IMR-90 (cell line): ENCODE measurements around the gene C8A. TPM values are rescaled to one million over a fixed set of nuclear protein-coding genes. Genes with fewer than 3 reads are reported as not detected.

ENCODE experiments used
- ATAC-seq: fragments of 200-7000 bp; cut with Tn5 transposase; 2 replicates; pipeline ENCODE4 v1.9.1; 2020; ENCODE audit warnings: low read depth, mild to moderate bottlenecking, moderate library complexity
- BruUV-seq: library from RNA; stranded (reverse); fragments of 400-500 nt; replicated peaks from 2 replicates; lab custom pipeline; 2021; lab: Mats Ljungman, UMichigan
- CTCF ChIA-PET: fragments of 300-600 bp; formaldehyde crosslinking; extraction: SDS; loops from one replicate; lab custom pipeline; 2021; ENCODE audit warnings: antibody characterized with exemption; lab: Yijun Ruan, JAX
- POLR2A ChIA-PET: fragments of 300-600 bp; sonication (Branson Sonifier 250); formaldehyde crosslinking; loops from one replicate; lab custom pipeline; 2022; ENCODE audit warnings: antibody characterized with exemption; ENCODE audit not compliant: unreplicated experiment; lab: Charles Lee
- DNase-seq: peaks from one replicate; pipeline ENCODE4 v3.0.0; 2013
- H2AFZ ChIP-seq: replicated peaks from 2 replicates; pipeline ENCODE3; 2013; ENCODE audit warnings: low read length, mild to moderate bottlenecking; ENCODE audit not compliant: poor library complexity
- H2AK5ac ChIP-seq: 2 replicates; pipeline ENCODE4 v1.6.1; 2013; ENCODE audit warnings: low read depth, low read length, inconsistent platforms
- H2AK9ac ChIP-seq: replicated peaks from 2 replicates; pipeline ENCODE3; 2013; ENCODE audit warnings: mild to moderate bottlenecking, low read depth, low read length, moderate library complexity; ENCODE audit not compliant: poor library complexity
- H2BK120ac ChIP-seq: 2 replicates; pipeline ENCODE4 v1.6.1; 2013; ENCODE audit warnings: low read depth, low read length, inconsistent platforms
- H2BK15ac ChIP-seq: 3 replicates; pipeline ENCODE4 v1.6.1; 2013; ENCODE audit warnings: low read depth, low read length, inconsistent platforms
- H2BK20ac ChIP-seq: 2 replicates; pipeline ENCODE4 v1.6.1; 2013; ENCODE audit warnings: low read depth, mild to moderate bottlenecking, inconsistent platforms, low read length, moderate library complexity
- H2BK5ac ChIP-seq: 2 replicates; pipeline ENCODE4 v1.6.1; 2013; ENCODE audit warnings: mild to moderate bottlenecking, low read depth, low read length, inconsistent platforms; ENCODE audit not compliant: poor library complexity, severe bottlenecking
- H3K14ac ChIP-seq: replicated peaks from 2 replicates; pipeline ENCODE4 v1.6.1; 2013; ENCODE audit warnings: low read depth, low read length, inconsistent platforms
- H3K18ac ChIP-seq: 2 replicates; pipeline ENCODE4 v1.6.1; 2013; ENCODE audit warnings: low read depth, low read length, control low read depth
- H3K23ac ChIP-seq: 2 replicates; pipeline ENCODE4 v1.6.1; 2013; ENCODE audit warnings: low read depth, low read length, inconsistent platforms
- H3K27ac ChIP-seq: 2 replicates; pipeline ENCODE4 v1.5.1; 2013; ENCODE audit warnings: mild to moderate bottlenecking, control low read depth, low read length; ENCODE audit not compliant: insufficient read depth
- H3K27me3 ChIP-seq: 2 replicates; pipeline ENCODE4 v1.6.1; 2013; ENCODE audit warnings: low read length; ENCODE audit not compliant: control insufficient read depth, insufficient read depth
- H3K36me3 ChIP-seq: 2 replicates; pipeline ENCODE4 v1.6.1; 2013; ENCODE audit warnings: low read length, mixed read lengths; ENCODE audit not compliant: control insufficient read depth, insufficient read depth
- H3K4ac ChIP-seq: 2 replicates; pipeline ENCODE4 v1.6.1; 2013; ENCODE audit warnings: low read depth, low read length, inconsistent platforms
- H3K4me1 ChIP-seq: 2 replicates; pipeline ENCODE4 v1.6.1; 2013; ENCODE audit warnings: low read length, mixed read lengths; ENCODE audit not compliant: control insufficient read depth, insufficient read depth
- H3K4me2 ChIP-seq: 2 replicates; pipeline ENCODE4 v1.6.1; 2013; ENCODE audit warnings: low read depth, mild to moderate bottlenecking, control low read depth, low read length, moderate library complexity
- H3K4me3 ChIP-seq: 2 replicates; pipeline ENCODE4 v1.5.1; 2013; ENCODE audit warnings: low read depth, mild to moderate bottlenecking, control low read depth, low read length, moderate library complexity; ENCODE audit not compliant: insufficient read depth
- H3K56ac ChIP-seq: 2 replicates; pipeline ENCODE4 v1.6.1; 2013; ENCODE audit warnings: low read length, inconsistent platforms; ENCODE audit not compliant: insufficient read depth; ENCODE audit errors: extremely low read depth
- H3K79me1 ChIP-seq, 2 experiments: 2 replicates each; pipeline ENCODE4 v1.6.1; 2013; ENCODE audit warnings: low read length in 2 of 2, inconsistent platforms in 1 of 2, low read depth in 1 of 2
- H3K9ac ChIP-seq: 2 replicates; pipeline ENCODE4 v1.6.1; 2013; ENCODE audit warnings: low read depth, low read length, control low read depth
- H3K9me1 ChIP-seq: 2 replicates; pipeline ENCODE4 v1.6.1; 2013; ENCODE audit warnings: low read length, inconsistent platforms; ENCODE audit not compliant: insufficient read depth
- H3K9me3 ChIP-seq: 2 replicates; pipeline ENCODE4 v1.6.1; 2013; ENCODE audit warnings: low read length; ENCODE audit not compliant: control insufficient read depth, insufficient read depth
- H4K20me1 ChIP-seq: 2 replicates; pipeline ENCODE4 v1.6.1; 2013; ENCODE audit warnings: low read length, inconsistent platforms; ENCODE audit not compliant: insufficient read depth
- H4K5ac ChIP-seq: 2 replicates; pipeline ENCODE4 v1.6.1; 2013; ENCODE audit warnings: mild to moderate bottlenecking, low read depth, low read length, control low read depth
- H4K8ac ChIP-seq, 2 experiments: 2 replicates each; pipeline ENCODE4 v1.6.1; 2013; ENCODE audit warnings: low read depth in 2 of 2, low read length in 2 of 2, control low read depth in 1 of 2, inconsistent platforms in 1 of 2
- H4K91ac ChIP-seq: 2 replicates; pipeline ENCODE4 v1.6.1; 2013; ENCODE audit warnings: low read depth, low read length, inconsistent platforms; ENCODE audit not compliant: insufficient read depth
- MAZ ChIP-seq: IDR thresholded peaks from 2 replicates; pipeline ENCODE4 v1.6.1; 2012; ENCODE audit warnings: low read depth, mild to moderate bottlenecking, low read length, improper control_type of control experiment, moderate library complexity, borderline replicate concordance
- MXI1 ChIP-seq: IDR thresholded peaks from 2 replicates; pipeline ENCODE4 v1.6.1; 2012; ENCODE audit warnings: low read depth, mild to moderate bottlenecking, low read length, moderate library complexity, borderline replicate concordance
- POLR2A ChIP-seq: IDR thresholded peaks from 2 replicates; pipeline ENCODE4 v1.6.1; 2012; ENCODE audit warnings: mild to moderate bottlenecking, low read depth, low read length
- RCOR1 ChIP-seq: IDR thresholded peaks from 2 replicates; pipeline ENCODE4 v1.6.1; 2012; ENCODE audit warnings: mild to moderate bottlenecking, low read length, improper control_type of control experiment; ENCODE audit not compliant: insufficient replicate concordance
- WGBS, 2 experiments: methylation state at CpG; one replicate each; pipeline versions ENCODE4 v1.1.5 to v1.1.7; 2013; ENCODE audit warnings: missing lambda C conversion rate in 2 of 2; ENCODE audit not compliant: insufficient read length in 1 of 2; ENCODE audit errors: extremely low coverage in 2 of 2; 5-methylcytosine and 5-hydroxymethylcytosine counted together
- dilution Hi-C: fragments of 300-500 bp; cut with HindIII; formaldehyde crosslinking; loops from one replicate; pipeline ENCODE4 v1.14.3; 2018; ENCODE audit warnings: low sequenced_read_pairs; ENCODE audit not compliant: unreplicated experiment
- in situ Hi-C: fragments of 300-500 bp; cut with MboI; formaldehyde crosslinking; loops from 3 replicates; pipeline ENCODE4 v1.14.3; 2019; ENCODE audit warnings: low sequenced_read_pairs, inconsistent platforms, mixed read lengths
- intact Hi-C: fragments of 100-400 bp; cut with micrococcal nuclease; formaldehyde crosslinking; loops from 2 replicates; pipeline ENCODE4 v1.10.0; 2022
- polyA plus RNA-seq, 3 experiments: library from polyadenylated mRNA; depleted of rRNA; stranded (reverse); fragments of >200 nt; gene quantifications; 2 replicates each; pipeline ENCODE4 v1.2.3, GENCODE V29; 2012; ENCODE audit warnings: low replicate concordance in 1 of 3
- total RNA-seq: library from RNA; depleted of rRNA; stranded (reverse); fragments of >200 nt; gene quantifications from 2 replicates; pipeline ENCODE4 v1.2.3, GENCODE V29; 2012; rRNA removed
- TF ChIP-seq, protein P1 (sequence below): conservative IDR thresholded peaks from 2 replicates; pipeline ENCODE4 v1.5.1; 2012; ENCODE audit warnings: mild to moderate bottlenecking, low read depth, low read length, improper control_type of control experiment

The C8A gene
- total and polyA plus RNA-seq, 2 of the 4 experiments (the other 2 are of a cell fraction): not detected

DNA sequence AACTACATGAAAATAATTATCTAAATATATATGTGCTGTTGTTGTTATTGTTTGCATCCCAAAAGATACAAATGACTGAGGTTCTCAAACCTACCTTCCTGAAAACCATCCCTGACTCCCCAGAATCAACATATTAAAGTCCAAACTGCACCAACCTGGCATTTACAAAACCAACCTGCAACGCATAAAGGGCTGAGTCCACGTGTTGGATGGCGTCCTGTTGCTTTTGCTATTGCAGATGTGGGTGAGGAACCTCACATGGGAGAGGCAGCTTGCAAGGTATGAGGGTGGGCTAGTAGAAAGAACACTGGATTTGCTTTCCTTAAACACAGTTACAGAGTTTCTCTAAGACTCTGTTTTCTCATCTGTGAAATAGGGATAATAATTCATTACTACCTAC lies 112.8 kb downstream of the C8A start:
- no peak overlapping the region for H2BK15ac ChIP-seq
- CTCF ChIA-PET: no interaction called here
- H4K91ac ChIP-seq: no peak overlapping the region
- intact Hi-C loops (loop anchor here (5.0 kb wide), 1 partner anchor 135 kb away; no protein-coding TSS in a partner anchor), dilution Hi-C loops (no loop called here), in situ Hi-C loops (no loop called here)
- no peak overlapping the region for H3K4me3 ChIP-seq
- ATAC-seq (no peak), DNase-seq (no peak)
- no peak overlapping the region for H2AK5ac ChIP-seq
- no peak overlapping the region for H3K56ac ChIP-seq
- no peaks in the 10 kb centered on the region; the same call in 1 of the 2 replicates for H3K9me1 ChIP-seq
- no peak overlapping the region for H2BK20ac ChIP-seq
- no CpG with 5 or more reads among the region's 3 CpGs for WGBS, 2 experiments
- POLR2A ChIA-PET: no interaction called here
- no peak overlapping the region for H3K9ac ChIP-seq
- TF ChIP-seq, protein P1, sequence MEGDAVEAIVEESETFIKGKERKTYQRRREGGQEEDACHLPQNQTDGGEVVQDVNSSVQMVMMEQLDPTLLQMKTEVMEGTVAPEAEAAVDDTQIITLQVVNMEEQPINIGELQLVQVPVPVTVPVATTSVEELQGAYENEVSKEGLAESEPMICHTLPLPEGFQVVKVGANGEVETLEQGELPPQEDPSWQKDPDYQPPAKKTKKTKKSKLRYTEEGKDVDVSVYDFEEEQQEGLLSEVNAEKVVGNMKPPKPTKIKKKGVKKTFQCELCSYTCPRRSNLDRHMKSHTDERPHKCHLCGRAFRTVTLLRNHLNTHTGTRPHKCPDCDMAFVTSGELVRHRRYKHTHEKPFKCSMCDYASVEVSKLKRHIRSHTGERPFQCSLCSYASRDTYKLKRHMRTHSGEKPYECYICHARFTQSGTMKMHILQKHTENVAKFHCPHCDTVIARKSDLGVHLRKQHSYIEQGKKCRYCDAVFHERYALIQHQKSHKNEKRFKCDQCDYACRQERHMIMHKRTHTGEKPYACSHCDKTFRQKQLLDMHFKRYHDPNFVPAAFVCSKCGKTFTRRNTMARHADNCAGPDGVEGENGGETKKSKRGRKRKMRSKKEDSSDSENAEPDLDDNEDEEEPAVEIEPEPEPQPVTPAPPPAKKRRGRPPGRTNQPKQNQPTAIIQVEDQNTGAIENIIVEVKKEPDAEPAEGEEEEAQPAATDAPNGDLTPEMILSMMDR: no peak
- TF ChIP-seq MAZ (no peak), RCOR1 (no peak), POLR2A (no peak), MXI1 (no peak)
- no peaks in the 10 kb centered on the region for H3K9me3 ChIP-seq
- no peaks in the 10 kb centered on the region for H4K20me1 ChIP-seq
- H4K5ac ChIP-seq: no peak overlapping the region
- no peak overlapping the region for H3K27ac ChIP-seq
- H2AFZ ChIP-seq: no peak overlapping the region
- BruUV-seq: no TSS peak
- H3K23ac ChIP-seq: no peak overlapping the region
- H3K79me1 ChIP-seq: no peaks in the 10 kb centered on the region
- H3K4me2 ChIP-seq: no peak overlapping the region
- no peaks in the 10 kb centered on the region; the same call in none of the 2 replicates for H3K27me3 ChIP-seq
- no peak overlapping the region for H3K18ac ChIP-seq
- H3K4me1 ChIP-seq: no peaks in the 10 kb centered on the region; the same call in 1 of the 2 replicates
- H4K8ac ChIP-seq: no peak overlapping the region
- H3K36me3 ChIP-seq: no peaks in the 10 kb centered on the region
- no peak overlapping the region for H2BK5ac ChIP-seq
- no peak overlapping the region; the same call in 1 of the 2 replicates for H2BK120ac ChIP-seq
- no peak overlapping the region for H3K14ac ChIP-seq
- H2AK9ac ChIP-seq: no peak overlapping the region
- H3K4ac ChIP-seq: no peak overlapping the region

Other genes starting within 250 kb of the C8A start
- gene PRKAA2, start 209.5 kb upstream of the C8A start, total RNA-seq: 1.4 and 2.2 TPM in 2 replicates
- 0.56 and 0.72 TPM in 2 replicates for gene PRKAA2, start 209.5 kb upstream of the C8A start, polyA plus RNA-seq (2012; rRNA removed)
- gene FYB2, start 35.4 kb upstream of the C8A start, total RNA-seq: under 0.01 TPM in 1 of 2 replicates, not detected in the other
- not detected in 2 replicates for gene FYB2, start 35.4 kb upstream of the C8A start, polyA plus RNA-seq (2012; rRNA removed)
- not detected in 2 replicates for gene C8B, start 111.2 kb downstream of the C8A start, total RNA-seq
- not detected in 2 replicates for gene C8B, start 111.2 kb downstream of the C8A start, polyA plus RNA-seq (2012; rRNA removed)